ENCODE results near the gene ITGB7. TPM values are rescaled to one million over a fixed set of nuclear protein-coding genes. Genes with fewer than 3 reads are reported as not detected.

Gene ITGB7
- total RNA-seq, 1 experiment from 2014 or later, result 0.98 TPM

DNA sequence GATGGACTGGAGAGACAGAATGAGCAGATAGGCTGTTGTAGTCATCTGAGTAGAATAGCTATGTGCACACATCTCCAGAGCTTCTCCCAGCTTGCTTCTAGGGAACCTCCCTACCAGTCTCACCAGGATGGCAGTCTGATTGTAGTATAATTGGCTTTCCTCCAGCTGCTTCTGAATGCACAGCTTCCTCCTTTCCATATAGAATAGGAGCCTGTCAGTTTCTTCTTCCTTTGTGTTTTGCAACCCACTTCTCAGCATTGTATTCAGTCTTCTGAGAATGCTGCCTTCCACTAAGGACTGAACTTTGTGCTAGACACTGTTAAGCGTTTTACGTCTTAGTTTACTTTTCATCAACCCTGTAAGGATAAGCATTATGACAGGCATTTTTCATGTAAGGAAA lies 24.1 kb downstream of the ITGB7 start:
- H3K27ac ChIP-seq (ENCODE audit: low read length), result peak overlapping the region; percentile 18; the same call in 1 of the 2 replicates
- peaks cover 26% of the 10 kb centered on the region for H3K4me1 ChIP-seq (ENCODE audit: control insufficient read depth, insufficient read depth, low read length)
- intact Hi-C loops (cut with micrococcal nuclease; ENCODE audit: unreplicated experiment) (no loop called here), in situ Hi-C loops (cut with HindIII; ENCODE audit: low pct_unique_long_range_greater_than_20kb, low sequenced_read_pairs) (no loop called here)
- no peak overlapping the region for H3K4me3 ChIP-seq (ENCODE audit: low read depth in 2 of 2, low read length in 2 of 2)
- BruUV-seq (replicated peaks), result TSS peak; percentile 57
- TF ChIP-seq SIN3A (IDR thresholded peaks at IDR 0.05; ENCODE audit: borderline replicate concordance, insufficient read depth, low read depth, low read length), result no peak
- TF ChIP-seq, protein P1, sequence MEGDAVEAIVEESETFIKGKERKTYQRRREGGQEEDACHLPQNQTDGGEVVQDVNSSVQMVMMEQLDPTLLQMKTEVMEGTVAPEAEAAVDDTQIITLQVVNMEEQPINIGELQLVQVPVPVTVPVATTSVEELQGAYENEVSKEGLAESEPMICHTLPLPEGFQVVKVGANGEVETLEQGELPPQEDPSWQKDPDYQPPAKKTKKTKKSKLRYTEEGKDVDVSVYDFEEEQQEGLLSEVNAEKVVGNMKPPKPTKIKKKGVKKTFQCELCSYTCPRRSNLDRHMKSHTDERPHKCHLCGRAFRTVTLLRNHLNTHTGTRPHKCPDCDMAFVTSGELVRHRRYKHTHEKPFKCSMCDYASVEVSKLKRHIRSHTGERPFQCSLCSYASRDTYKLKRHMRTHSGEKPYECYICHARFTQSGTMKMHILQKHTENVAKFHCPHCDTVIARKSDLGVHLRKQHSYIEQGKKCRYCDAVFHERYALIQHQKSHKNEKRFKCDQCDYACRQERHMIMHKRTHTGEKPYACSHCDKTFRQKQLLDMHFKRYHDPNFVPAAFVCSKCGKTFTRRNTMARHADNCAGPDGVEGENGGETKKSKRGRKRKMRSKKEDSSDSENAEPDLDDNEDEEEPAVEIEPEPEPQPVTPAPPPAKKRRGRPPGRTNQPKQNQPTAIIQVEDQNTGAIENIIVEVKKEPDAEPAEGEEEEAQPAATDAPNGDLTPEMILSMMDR (IDR thresholded peaks at IDR 0.05), result no peak
- TF ChIP-seq, protein P2, sequence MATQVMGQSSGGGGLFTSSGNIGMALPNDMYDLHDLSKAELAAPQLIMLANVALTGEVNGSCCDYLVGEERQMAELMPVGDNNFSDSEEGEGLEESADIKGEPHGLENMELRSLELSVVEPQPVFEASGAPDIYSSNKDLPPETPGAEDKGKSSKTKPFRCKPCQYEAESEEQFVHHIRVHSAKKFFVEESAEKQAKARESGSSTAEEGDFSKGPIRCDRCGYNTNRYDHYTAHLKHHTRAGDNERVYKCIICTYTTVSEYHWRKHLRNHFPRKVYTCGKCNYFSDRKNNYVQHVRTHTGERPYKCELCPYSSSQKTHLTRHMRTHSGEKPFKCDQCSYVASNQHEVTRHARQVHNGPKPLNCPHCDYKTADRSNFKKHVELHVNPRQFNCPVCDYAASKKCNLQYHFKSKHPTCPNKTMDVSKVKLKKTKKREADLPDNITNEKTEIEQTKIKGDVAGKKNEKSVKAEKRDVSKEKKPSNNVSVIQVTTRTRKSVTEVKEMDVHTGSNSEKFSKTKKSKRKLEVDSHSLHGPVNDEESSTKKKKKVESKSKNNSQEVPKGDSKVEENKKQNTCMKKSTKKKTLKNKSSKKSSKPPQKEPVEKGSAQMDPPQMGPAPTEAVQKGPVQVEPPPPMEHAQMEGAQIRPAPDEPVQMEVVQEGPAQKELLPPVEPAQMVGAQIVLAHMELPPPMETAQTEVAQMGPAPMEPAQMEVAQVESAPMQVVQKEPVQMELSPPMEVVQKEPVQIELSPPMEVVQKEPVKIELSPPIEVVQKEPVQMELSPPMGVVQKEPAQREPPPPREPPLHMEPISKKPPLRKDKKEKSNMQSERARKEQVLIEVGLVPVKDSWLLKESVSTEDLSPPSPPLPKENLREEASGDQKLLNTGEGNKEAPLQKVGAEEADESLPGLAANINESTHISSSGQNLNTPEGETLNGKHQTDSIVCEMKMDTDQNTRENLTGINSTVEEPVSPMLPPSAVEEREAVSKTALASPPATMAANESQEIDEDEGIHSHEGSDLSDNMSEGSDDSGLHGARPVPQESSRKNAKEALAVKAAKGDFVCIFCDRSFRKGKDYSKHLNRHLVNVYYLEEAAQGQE (IDR thresholded peaks at IDR 0.05; ENCODE audit: insufficient read depth in 1 of 2, low read depth in 2 of 2, low read length in 1 of 2), result no peak
- TF ChIP-seq TCF7L2 (IDR thresholded peaks at IDR 0.05; ENCODE audit: low read depth, low read length), result no peak
- no peak for TF ChIP-seq POLR2AphosphoS5 (IDR thresholded peaks at IDR 0.05; ENCODE audit: low read depth, low read length)
- POLR2A ChIA-PET, result no interaction called here
- ATAC-seq (no peak), DNase-seq (ENCODE audit: low read depth, low spot score) (no peak)
- H3K36me3 ChIP-seq (ENCODE audit: control insufficient read depth, insufficient read depth, low read length), result peaks cover 19% of the 10 kb centered on the region
- CTCF ChIA-PET, result no interaction called here
- H3K9me3 ChIP-seq (ENCODE audit: control insufficient read depth, insufficient read depth, low read depth, low read length), result no peaks in the 10 kb centered on the region
- no peaks in the 10 kb centered on the region for H3K27me3 ChIP-seq (ENCODE audit: control insufficient read depth, insufficient read depth, low read length)

DNA sequence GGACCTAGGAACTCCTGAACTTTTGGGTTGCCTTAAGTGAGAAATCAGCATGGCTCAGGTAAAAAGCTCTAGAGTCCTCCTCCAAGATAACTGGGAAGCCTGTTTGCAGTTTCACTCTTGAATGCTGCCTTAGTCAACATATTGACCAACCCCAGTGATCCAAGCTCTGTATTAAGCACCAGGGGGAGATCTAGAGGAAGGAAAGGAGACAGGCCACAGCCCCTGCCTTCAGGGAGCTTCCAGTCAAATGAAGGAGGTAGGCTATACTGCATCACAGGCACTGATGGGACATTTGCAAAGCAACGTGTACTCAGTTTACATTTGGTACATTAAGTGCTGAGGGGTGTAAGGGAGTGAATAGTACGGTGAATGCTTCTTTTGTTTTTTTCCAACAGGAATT lies 25.1 kb downstream of the ITGB7 start:
- POLR2A ChIA-PET, result interaction anchor here (0.6 kb wide), 2 partner anchors 86 to 115 kb away, joined by 5 to 7 read pairs; no protein-coding TSS in a partner anchor
- intact Hi-C loops (cut with micrococcal nuclease; ENCODE audit: unreplicated experiment), result no loop called here
- H3K27ac ChIP-seq (ENCODE audit: low read length), result peak overlapping the region; percentile 86

More for the DNA sequence above, 25.1 kb downstream of the ITGB7 start:
- CTCF ChIA-PET, result no interaction called here
- Histone ChIP-seq H3K36me3 (ENCODE audit: control insufficient read depth, insufficient read depth, low read length) (peaks cover 18% of the 10 kb centered on the region), H3K4me3 (ENCODE audit: low read depth in 2 of 2, low read length in 2 of 2) (peak overlapping the region; percentile 70 to 74), H3K9me3 (ENCODE audit: control insufficient read depth, insufficient read depth, low read depth, low read length) (no peaks in the 10 kb centered on the region), H3K4me1 (ENCODE audit: control insufficient read depth, insufficient read depth, low read length) (peaks cover 26% of the 10 kb centered on the region), H3K27me3 (ENCODE audit: control insufficient read depth, insufficient read depth, low read length) (no peaks in the 10 kb centered on the region)
- BruUV-seq (replicated peaks), result no TSS peak
- DNase-seq (ENCODE audit: low read depth, low spot score) (no peak), ATAC-seq (no peak)
- TF ChIP-seq SIN3A (IDR thresholded peaks at IDR 0.05; ENCODE audit: borderline replicate concordance, insufficient read depth, low read depth, low read length) (no peak), TCF7L2 (IDR thresholded peaks at IDR 0.05; ENCODE audit: low read depth, low read length) (no peak), POLR2AphosphoS5 (IDR thresholded peaks at IDR 0.05; ENCODE audit: low read depth, low read length) (no peak)
- TF ChIP-seq, protein P1 (IDR thresholded peaks at IDR 0.05), result no peak; the same call in 1 of the 2 replicates
- TF ChIP-seq, protein P2 (IDR thresholded peaks at IDR 0.05; ENCODE audit: insufficient read depth in 1 of 2, low read depth in 2 of 2, low read length in 1 of 2), result no peak
- in situ Hi-C loops (cut with HindIII; ENCODE audit: low pct_unique_long_range_greater_than_20kb, low sequenced_read_pairs), result no loop called here

Data from Panc1 (cell line).